ENCODE data around the gene SGPP1. TPM values are rescaled to one million over a fixed set of nuclear protein-coding genes. Genes with fewer than 3 reads are reported as not detected.
A peak's percentile ranks its signal among the peaks of the same experiment; 100 is the strongest.

Gene SGPP1
- polyA plus RNA-seq, 2 of the 4 experiments (the other 2 are of a cell fraction): 16.1 to 28.2 TPM

GRCh38 chr14:63641473-63642228 lies 86.2 kb downstream of the SGPP1 start, which contains the start of gene WDR89:
WDR89 (minus strand) TSS chr14:63641871; CDS start chr14:63599942, 41,929 bp downstream.
- ATAC-seq (peak; percentile 96), FAIRE-seq (peak; percentile 85), DNase-seq (ENCODE audit: low read depth in 1 of 2, low spot score in 1 of 2) (peak; percentile 98 to 100)
- Histone ChIP-seq H3K9me3 (no peaks in the 10 kb centered on the region), H3K27ac (peak within 1 kb of the TSS; percentile 85 to 90), H3K4me3 (peak within 1 kb of the TSS; percentile 55), H3K4me2 (peak within 1 kb of the TSS; percentile 81), H3K4me1 (peaks cover 15% of the 10 kb centered on the region; the same call in 2 of the 3 replicates)
- ChIA-PET CTCF (interaction anchor here (0.6 to 3.4 kb wide), 20 partner anchors 8 to 752 kb away, joined by 3 to 18 read pairs (median 4); no protein-coding TSS in a partner anchor), POLR2A (interaction anchor here (0.6 to 1.9 kb wide), 25 partner anchors 8 to 746 kb away, joined by 3 to 37 read pairs (median 6); partner anchors contain the start of genes PPP2R5E and SGPP1)
- under 1% methylated on average over 58 of the region's 60 CpGs for WGBS (ENCODE audit: missing lambda C conversion rate)
- TF ChIP-seq FOXS1 (CRISPR knock-in tag; IDR thresholded peaks at IDR 0.05): no peak
- no peak for TF ChIP-seq EHMT2 (IDR thresholded peaks at IDR 0.05; ENCODE audit: low read depth)
- TF ChIP-seq ZNF302 (CRISPR knock-in tag; IDR thresholded peaks at IDR 0.05): no peak
- TF ChIP-seq ZSCAN20 (CRISPR knock-in tag; IDR thresholded peaks at IDR 0.05): no peak
- peak; percentile 83 to 88 for TF ChIP-seq JUN (IDR thresholded peaks at IDR 0.05)
- TF ChIP-seq, protein P1, sequence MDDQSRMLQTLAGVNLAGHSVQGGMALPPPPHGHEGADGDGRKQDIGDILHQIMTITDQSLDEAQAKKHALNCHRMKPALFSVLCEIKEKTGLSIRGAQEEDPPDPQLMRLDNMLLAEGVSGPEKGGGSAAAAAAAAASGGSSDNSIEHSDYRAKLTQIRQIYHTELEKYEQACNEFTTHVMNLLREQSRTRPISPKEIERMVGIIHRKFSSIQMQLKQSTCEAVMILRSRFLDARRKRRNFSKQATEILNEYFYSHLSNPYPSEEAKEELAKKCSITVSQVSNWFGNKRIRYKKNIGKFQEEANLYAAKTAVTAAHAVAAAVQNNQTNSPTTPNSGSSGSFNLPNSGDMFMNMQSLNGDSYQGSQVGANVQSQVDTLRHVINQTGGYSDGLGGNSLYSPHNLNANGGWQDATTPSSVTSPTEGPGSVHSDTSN (IDR thresholded peaks at IDR 0.05): peak; percentile 45; the same call in 1 of the 2 replicates
- peak; percentile 79 for TF ChIP-seq BHLHE40 (IDR thresholded peaks at IDR 0.05; ENCODE audit: low read depth, low read length)
- no peak for TF ChIP-seq CEBPB (IDR thresholded peaks at IDR 0.05)
- TF ChIP-seq, protein P2, sequence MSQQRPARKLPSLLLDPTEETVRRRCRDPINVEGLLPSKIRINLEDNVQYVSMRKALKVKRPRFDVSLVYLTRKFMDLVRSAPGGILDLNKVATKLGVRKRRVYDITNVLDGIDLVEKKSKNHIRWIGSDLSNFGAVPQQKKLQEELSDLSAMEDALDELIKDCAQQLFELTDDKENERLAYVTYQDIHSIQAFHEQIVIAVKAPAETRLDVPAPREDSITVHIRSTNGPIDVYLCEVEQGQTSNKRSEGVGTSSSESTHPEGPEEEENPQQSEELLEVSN (IDR thresholded peaks at IDR 0.05; ENCODE audit: borderline replicate concordance, low read depth): peak; percentile 90
- TF ChIP-seq CHD4 (IDR thresholded peaks at IDR 0.05; ENCODE audit: borderline replicate concordance): no peak
- peak; percentile 82 for TF ChIP-seq CHD2 (IDR thresholded peaks at IDR 0.05; ENCODE audit: low read length, partially characterized antibody)
- TF ChIP-seq GATA3 (IDR thresholded peaks at IDR 0.05; ENCODE audit: borderline replicate concordance): no peak
- peak; percentile 73 for TF ChIP-seq REST (IDR thresholded peaks at IDR 0.05)
- no peak for TF ChIP-seq KDM1A (IDR thresholded peaks at IDR 0.05; ENCODE audit: low read depth)
- TF ChIP-seq RNF2 (IDR thresholded peaks at IDR 0.05; ENCODE audit: borderline replicate concordance, low read depth): no peak
- TF ChIP-seq ESRRA (IDR thresholded peaks at IDR 0.05; ENCODE audit: borderline replicate concordance, low read length): no peak
- peak; percentile 25 for TF ChIP-seq MAFK (IDR thresholded peaks at IDR 0.05; ENCODE audit: partially characterized antibody)
- no peak for TF ChIP-seq HEYL (CRISPR knock-in tag; IDR thresholded peaks at IDR 0.05)
- peak; percentile 50; the same call in 2 of the 3 replicates for TF ChIP-seq CTCF (IDR thresholded peaks at IDR 0.05)
- TF ChIP-seq NFE2L2 (conservative IDR thresholded peaks at IDR 0.05; ENCODE audit: low read length): no peak
- no peak; the same call in 1 of the 2 replicates for TF ChIP-seq SREBF2 (IDR thresholded peaks at IDR 0.05)
- TF ChIP-seq, protein P3, sequence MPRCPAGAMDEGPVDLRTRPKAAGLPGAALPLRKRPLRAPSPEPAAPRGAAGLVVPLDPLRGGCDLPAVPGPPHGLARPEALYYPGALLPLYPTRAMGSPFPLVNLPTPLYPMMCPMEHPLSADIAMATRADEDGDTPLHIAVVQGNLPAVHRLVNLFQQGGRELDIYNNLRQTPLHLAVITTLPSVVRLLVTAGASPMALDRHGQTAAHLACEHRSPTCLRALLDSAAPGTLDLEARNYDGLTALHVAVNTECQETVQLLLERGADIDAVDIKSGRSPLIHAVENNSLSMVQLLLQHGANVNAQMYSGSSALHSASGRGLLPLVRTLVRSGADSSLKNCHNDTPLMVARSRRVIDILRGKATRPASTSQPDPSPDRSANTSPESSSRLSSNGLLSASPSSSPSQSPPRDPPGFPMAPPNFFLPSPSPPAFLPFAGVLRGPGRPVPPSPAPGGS (IDR thresholded peaks at IDR 0.05): no peak; the same call in 2 of the 3 replicates
- no peak for TF ChIP-seq RCOR1 (IDR thresholded peaks at IDR 0.05; ENCODE audit: low read depth, low read length)
- no peak for TF ChIP-seq ELK1 (IDR thresholded peaks at IDR 0.05; ENCODE audit: low read depth, low read length)
- peak; percentile 27; the same call in 2 of the 3 replicates for TF ChIP-seq SMC3 (IDR thresholded peaks at IDR 0.05)
- TF ChIP-seq CBX8 (IDR thresholded peaks at IDR 0.05): no peak
- no peak for TF ChIP-seq ZC3H11A (IDR thresholded peaks at IDR 0.05)
- TF ChIP-seq TP53 (CRISPR knock-in tag; IDR thresholded peaks at IDR 0.05): no peak; the same call in 1 of the 2 replicates
- TF ChIP-seq HOXB13 (CRISPR knock-in tag; IDR thresholded peaks at IDR 0.05; ENCODE audit: low read depth): peak; percentile 60; the same call in 1 of the 2 replicates
- no peak for TF ChIP-seq NR3C1 (IDR thresholded peaks at IDR 0.05)
- no peak for TF ChIP-seq HDAC2 (IDR thresholded peaks at IDR 0.05)

Measured in A549 (cell line).